Stimulated activated CD8-positive, alpha-beta memory T cell treated with anti-CD3 and anti-CD28 coated beads, Interleukin-2, amount 100 ng/mL, for 1 hour (primary cell): ENCODE data around the gene ZFHX3.

Experiments
- DNase-seq, 2 donors: peaks; one replicate each; pipeline ENCODE4 v3.0.0-alpha.2; 2020; ENCODE audit warnings: low read depth in 2 of 2

Gene ZFHX3

DNA sequence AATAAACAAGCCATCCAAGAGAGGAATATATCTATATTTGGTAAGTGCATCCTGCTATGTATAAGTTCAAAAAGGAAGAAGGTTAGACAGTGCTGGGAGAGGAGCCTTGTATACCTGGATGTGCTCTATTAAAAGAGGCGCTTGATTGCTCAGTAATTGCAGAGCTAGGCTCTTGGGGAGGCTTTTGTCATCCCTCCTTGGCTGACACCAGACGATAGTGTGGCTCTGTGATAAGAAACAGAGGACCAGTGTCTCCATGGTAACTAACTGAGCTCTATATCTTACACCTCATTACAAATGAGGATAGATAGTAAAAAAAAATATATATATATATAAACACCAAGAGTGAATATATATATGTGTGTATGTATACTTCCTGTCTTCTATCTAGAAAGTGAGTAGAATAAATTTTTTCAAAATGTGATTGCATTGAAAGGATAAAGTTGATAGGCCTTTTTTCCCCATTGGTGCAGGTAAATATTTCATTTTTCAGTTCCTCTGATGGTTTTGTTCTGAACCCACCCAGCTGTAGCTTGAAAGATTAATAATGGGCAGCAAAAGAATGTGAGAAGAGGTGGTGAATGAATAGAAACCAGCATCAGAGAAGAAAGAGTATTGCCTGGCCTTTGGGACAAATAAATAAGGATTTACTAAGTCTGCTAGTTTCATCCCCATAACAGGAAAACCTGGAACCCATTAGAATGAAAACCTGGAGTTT, 303.7 kb downstream of the ZFHX3 start:
- DNase-seq: no peak

DNA sequence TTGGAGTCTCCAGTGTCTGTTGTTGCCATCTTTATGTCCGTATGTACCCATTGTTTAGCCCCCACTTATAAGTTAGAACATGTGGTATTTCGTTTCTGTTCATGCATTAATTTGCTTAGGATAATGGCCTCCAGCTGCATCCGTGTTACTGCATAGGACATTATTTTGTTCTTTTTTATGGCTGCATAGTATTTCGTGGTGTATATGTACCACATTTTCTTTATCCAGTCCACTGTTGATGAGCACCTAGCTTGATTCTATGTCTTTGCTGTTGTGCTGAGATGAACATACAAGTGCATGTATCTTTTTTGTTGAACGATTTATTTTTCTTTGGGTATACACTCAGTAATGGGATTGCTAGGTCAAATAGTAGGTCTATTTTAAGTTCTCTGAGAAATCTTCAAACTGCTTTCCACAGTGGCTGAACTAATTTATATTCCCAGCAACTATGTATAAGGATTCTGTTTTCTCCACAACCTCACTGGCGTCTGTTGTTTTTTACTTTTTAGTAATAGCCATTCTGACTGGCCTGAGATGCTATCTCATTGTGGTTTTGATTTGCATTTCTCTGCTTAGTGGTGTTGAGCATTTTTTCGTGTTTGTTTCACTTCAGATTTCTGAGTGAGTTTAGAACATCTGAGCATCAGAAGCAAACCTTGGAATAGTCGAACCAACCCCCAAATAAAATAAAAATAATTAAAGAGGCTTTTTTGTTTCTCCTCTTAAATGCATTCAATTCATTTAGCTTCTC, 304.7 kb downstream of the ZFHX3 start:
- DNase-seq: no peak

DNA sequence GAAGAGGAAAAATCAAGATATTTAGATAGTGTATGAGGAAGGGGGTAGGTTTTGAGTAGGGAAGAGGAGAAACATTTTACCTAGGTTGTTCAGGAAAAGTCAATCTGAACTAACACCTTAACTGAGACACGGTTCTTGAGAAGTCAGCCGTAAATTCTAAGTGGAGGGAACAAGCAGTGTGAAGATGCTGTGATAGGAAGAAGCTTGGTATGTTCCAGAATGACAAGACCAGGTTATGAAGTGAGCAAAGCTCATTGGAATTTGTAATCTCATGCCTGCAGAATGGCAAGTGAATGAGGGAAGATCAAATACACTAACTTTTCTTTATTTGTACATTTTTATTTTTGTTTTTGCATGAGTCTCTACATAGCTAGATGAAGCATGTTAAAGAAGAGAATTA, 307.6 kb downstream of the ZFHX3 start:
- no peak for DNase-seq

DNA sequence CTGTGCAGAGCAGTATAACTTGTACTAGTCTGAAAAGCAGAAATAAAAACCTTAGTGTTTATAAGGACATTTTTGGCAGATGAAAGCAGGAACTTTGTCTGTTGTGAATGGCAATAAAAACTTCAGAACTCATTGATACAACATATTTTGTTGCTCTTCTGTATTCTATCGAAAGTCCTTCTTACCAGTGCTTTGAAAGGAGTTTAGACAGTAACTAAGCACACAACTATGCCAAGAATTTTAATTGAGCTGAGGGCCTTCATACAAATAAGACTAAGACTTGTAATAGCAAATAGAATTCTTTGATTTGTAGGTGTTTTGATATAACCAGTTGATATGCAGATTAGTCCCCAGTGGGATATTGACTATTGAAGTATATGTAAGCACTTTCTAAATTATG, 308.4 kb downstream of the ZFHX3 start:
- DNase-seq: no peak

DNA sequence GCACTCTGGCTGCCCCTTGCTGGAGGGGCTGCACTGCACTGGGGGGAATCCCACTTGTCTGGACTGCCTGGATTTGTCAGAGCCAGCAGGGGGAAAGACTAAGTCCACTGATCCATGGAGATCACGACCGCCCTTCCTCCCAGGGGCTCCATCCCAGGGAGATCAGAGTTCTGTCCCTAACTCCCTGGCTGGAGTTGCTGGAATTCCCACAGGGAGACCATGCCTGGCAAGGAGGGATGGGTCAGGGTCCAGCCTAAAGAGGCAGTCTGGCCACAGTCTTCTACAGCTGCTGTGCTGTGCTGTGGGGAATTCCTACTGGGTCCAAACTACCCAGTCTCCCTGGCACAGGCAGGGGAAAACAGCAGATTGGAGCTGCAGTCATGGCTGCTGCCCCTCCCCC, 311.9 kb downstream of the ZFHX3 start:
- no peak for DNase-seq
